ENCODE data around the gene BTBD10. TPM values are rescaled to one million over a fixed set of nuclear protein-coding genes. Genes with fewer than 3 reads are reported as not detected.
"Not testable (repeated sequence)": the region's sequence is repeated elsewhere in the genome, so short reads cannot be mapped to it uniquely, and the experiment has no call there.

Gene BTBD10
- total RNA-seq, 2 experiments from 2014 or later = 23.0 to 23.7 TPM

DNA sequence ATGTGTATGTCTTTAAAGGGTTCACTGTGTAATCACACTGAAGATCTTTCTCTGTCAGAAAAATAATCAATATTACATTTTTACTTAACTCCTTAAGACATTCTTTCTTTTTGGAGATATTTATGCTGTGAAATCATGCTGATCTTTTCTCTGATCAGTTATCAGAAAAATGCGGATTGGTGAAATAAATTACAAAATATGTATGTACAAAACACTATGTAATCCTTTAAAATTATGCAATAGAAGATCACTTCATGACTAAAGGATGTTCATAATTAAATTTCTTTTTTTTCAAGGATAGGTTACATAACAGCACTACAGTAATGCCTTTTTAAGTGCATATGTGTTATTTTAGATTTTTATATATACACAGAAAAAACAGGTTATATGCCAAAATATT, 24.7 kb downstream of the BTBD10 start:
- H3K27ac ChIP-seq (ENCODE audit: low read depth, low read length, poor library complexity, severe bottlenecking) = no peak overlapping the region
- TF ChIP-seq EZH2phosphoT487 (IDR thresholded peaks at IDR 0.05; ENCODE audit: borderline replicate concordance, low read depth, low read length) = no peak
- TF ChIP-seq, protein P1, sequence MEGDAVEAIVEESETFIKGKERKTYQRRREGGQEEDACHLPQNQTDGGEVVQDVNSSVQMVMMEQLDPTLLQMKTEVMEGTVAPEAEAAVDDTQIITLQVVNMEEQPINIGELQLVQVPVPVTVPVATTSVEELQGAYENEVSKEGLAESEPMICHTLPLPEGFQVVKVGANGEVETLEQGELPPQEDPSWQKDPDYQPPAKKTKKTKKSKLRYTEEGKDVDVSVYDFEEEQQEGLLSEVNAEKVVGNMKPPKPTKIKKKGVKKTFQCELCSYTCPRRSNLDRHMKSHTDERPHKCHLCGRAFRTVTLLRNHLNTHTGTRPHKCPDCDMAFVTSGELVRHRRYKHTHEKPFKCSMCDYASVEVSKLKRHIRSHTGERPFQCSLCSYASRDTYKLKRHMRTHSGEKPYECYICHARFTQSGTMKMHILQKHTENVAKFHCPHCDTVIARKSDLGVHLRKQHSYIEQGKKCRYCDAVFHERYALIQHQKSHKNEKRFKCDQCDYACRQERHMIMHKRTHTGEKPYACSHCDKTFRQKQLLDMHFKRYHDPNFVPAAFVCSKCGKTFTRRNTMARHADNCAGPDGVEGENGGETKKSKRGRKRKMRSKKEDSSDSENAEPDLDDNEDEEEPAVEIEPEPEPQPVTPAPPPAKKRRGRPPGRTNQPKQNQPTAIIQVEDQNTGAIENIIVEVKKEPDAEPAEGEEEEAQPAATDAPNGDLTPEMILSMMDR (conservative IDR thresholded peaks at IDR 0.05; ENCODE audit: low read length) = no peak
- no peaks in the 10 kb centered on the region for H3K4me1 ChIP-seq (ENCODE audit: insufficient read depth, low read length, poor library complexity, severe bottlenecking)
- no peaks in the 10 kb centered on the region for H4K20me1 ChIP-seq (ENCODE audit: insufficient read depth, low read length)
- H3K4me3 ChIP-seq (ENCODE audit: low read depth, low read length, poor library complexity, severe bottlenecking) = no peak overlapping the region
- no peaks in the 10 kb centered on the region for H3K36me3 ChIP-seq (ENCODE audit: insufficient read depth, low read length)
- no TSS peak for BruUV-seq (replicated peaks)
- no peak overlapping the region for H3K4me2 ChIP-seq (ENCODE audit: low read length)
- H3K79me2 ChIP-seq (ENCODE audit: insufficient read depth, low read depth, low read length) = no peaks in the 10 kb centered on the region
- H3K9me2 ChIP-seq (ENCODE audit: insufficient read depth, low read length) = no peaks in the 10 kb centered on the region
- DNase-seq (ENCODE audit: low spot score) = no peak
- H3K9me3 ChIP-seq (ENCODE audit: low read length) = no peaks in the 10 kb centered on the region
- no peak overlapping the region for H2AFZ ChIP-seq (ENCODE audit: low read length)
- CTCF ChIA-PET (ENCODE audit: unreplicated experiment) = no interaction called here
- POLR2A ChIA-PET = interaction anchor here (0.5 to 0.7 kb wide), 2 partner anchors 9 to 13 kb away, joined by 3 to 4 read pairs; no protein-coding TSS in a partner anchor
- intact Hi-C loops (cut with micrococcal nuclease; ENCODE audit: unreplicated experiment) = no loop called here

DNA sequence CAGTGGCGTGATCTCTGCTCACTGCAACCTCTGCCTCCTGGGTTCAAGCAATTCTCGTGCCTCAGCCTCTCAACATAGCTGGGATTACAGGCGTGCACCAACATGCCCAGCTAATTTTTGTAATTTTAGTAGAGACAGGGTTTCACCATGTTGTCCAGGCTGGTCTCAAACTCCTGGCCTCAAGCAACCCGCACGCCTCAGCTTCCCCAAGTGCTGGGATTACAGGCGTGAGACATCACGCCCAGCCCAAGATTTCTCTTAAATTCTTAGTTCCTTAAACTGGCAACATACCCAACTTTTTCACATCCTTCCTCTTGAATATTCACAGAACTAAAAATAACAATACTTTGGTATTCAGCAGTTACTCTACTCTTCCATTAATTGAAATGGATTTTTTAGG, 26.2 kb downstream of the BTBD10 start:
- POLR2A ChIA-PET = interaction anchor here (0.5 to 1.5 kb wide), 2 partner anchors 9 to 377 kb away, joined by 3 read pairs; no protein-coding TSS in a partner anchor
- H3K9me3 ChIP-seq (ENCODE audit: low read length); intact Hi-C loops (cut with micrococcal nuclease; ENCODE audit: unreplicated experiment); H3K4me1 ChIP-seq (ENCODE audit: insufficient read depth, low read length, poor library complexity, severe bottlenecking); H3K79me2 ChIP-seq (ENCODE audit: insufficient read depth, low read depth, low read length); CTCF ChIA-PET (ENCODE audit: unreplicated experiment); BruUV-seq (replicated peaks); H3K36me3 ChIP-seq (ENCODE audit: insufficient read depth, low read length); H3K9me2 ChIP-seq (ENCODE audit: insufficient read depth, low read length); DNase-seq (ENCODE audit: low spot score); H3K27ac ChIP-seq (ENCODE audit: low read depth, low read length, poor library complexity, severe bottlenecking); H2AFZ ChIP-seq (ENCODE audit: low read length); H4K20me1 ChIP-seq (ENCODE audit: insufficient read depth, low read length); H3K4me3 ChIP-seq (ENCODE audit: low read depth, low read length, poor library complexity, severe bottlenecking); H3K4me2 ChIP-seq (ENCODE audit: low read length): not testable (repeated sequence)

DNA sequence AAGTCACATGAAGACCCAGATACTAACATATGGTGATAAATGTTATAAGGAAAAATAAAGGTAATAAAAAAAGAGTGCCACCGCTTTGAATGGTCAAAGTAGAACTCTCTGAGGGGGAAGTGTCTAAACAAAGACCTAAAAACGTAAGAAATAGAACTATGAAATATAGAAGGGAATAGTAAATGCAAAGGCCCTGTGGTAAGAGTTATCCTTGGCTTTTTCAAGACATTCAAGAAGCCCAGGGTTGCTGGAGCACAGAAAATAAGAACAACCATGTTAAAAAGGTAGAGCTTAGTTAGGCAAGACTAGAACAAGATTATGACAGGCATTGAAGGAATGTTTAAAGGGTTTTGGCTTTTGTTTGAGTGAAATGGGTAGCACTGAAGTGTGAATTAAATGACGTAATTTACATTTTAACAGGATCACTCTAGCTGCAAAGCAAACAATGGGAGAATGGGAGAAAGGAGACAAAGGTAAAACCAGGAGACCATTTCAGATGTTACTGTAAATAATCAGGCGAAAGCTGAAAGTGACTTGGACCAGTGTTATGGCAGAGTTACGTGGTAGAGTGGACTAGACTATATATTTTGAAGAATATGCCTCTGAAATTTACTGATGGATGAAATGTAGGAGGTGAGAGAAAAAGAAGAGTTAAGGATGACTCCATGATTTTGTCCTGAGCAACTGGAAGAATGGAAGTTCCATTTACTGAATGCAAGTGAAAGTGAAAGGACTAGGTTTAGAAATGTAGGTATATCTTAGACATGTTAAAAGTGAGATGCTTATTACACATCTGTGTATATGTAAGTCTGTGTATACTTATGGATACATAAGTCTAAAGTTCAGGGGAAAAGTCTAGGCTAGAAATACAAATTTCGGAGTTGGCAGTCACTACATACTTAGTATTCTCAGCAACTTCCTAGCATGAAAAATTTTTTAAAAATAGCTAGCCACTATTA, 28.5 kb downstream of the BTBD10 start:
- TF ChIP-seq, protein P1 (conservative IDR thresholded peaks at IDR 0.05; ENCODE audit: low read length) = no peak
- no peak for TF ChIP-seq EZH2phosphoT487 (IDR thresholded peaks at IDR 0.05; ENCODE audit: borderline replicate concordance, low read depth, low read length)
- intact Hi-C loops (cut with micrococcal nuclease; ENCODE audit: unreplicated experiment) = no loop called here
- Histone ChIP-seq H3K9me3 (ENCODE audit: low read length) (no peaks in the 10 kb centered on the region), H3K27ac (ENCODE audit: low read depth, low read length, poor library complexity, severe bottlenecking) (no peak overlapping the region), H3K9me2 (ENCODE audit: insufficient read depth, low read length) (no peaks in the 10 kb centered on the region), H3K79me2 (ENCODE audit: insufficient read depth, low read depth, low read length) (no peaks in the 10 kb centered on the region), H3K4me3 (ENCODE audit: low read depth, low read length, poor library complexity, severe bottlenecking) (no peak overlapping the region), H3K4me1 (ENCODE audit: insufficient read depth, low read length, poor library complexity, severe bottlenecking) (no peaks in the 10 kb centered on the region), H3K36me3 (ENCODE audit: insufficient read depth, low read length) (no peaks in the 10 kb centered on the region), H2AFZ (ENCODE audit: low read length) (no peak overlapping the region), H4K20me1 (ENCODE audit: insufficient read depth, low read length) (no peaks in the 10 kb centered on the region), H3K4me2 (ENCODE audit: low read length) (no peak overlapping the region)
- no TSS peak for BruUV-seq (replicated peaks)
- POLR2A ChIA-PET = no interaction called here
- CTCF ChIA-PET (ENCODE audit: unreplicated experiment) = no interaction called here
- DNase-seq (ENCODE audit: low spot score) = no peak

All from OCI-LY7 (cell line).